Stimulated activated CD8-positive, alpha-beta memory T cell treated with anti-CD3 and anti-CD28 coated beads, Interleukin-15, amount 100 ng/mL, for 24 hours (primary cell): ENCODE results near the gene SREBF2.
"Not testable (repeated sequence)": the region's sequence is repeated elsewhere in the genome, so short reads cannot be mapped to it uniquely, and the experiment has no call there.

Source experiments
- DNase-seq: peaks from one replicate; pipeline ENCODE4 v3.0.0-alpha.2; 2020; ENCODE audit warnings: low read depth

The SREBF2 gene

DNA sequence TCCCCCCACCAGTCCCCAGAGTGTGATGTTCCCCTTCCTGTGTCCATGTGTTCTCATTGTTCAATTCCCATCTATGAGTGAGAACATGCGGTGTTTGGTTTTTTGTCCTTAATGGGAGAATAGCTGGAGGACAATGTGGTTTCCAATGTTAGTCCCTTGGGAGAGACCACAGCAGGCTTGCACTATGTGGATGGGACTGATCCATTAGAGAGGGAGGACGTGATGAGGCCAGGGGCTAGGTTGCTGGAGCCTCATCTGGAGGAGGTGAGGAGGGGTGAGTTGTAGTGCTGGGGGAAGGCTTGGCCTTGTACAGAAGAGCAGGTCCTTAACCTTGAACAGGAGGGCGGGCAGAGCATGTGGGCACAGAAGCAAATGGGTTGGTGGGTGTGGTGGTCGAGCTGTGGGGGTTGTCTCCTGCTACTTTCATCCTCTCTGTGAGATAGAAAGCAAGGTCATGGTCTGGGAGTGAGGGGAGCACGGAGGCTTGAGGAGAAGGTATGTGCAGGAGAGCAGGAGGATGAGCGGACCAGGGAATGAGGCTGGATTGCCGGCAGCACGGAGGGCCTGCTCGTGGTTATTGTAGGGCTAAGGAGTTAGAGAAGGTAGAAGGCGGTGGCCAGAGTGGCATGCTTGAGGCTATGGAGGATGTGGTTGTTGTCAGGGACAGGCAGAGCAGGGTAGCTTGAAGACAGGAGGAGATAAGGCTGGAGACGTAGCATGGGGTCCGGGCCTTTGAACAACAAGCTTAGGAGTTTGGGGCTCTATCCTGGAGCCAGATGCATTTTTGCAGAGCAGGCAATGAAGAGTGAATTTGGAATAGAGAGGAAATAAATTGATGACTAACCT is 11.2 kb upstream of the SREBF2 start:
- DNase-seq: no peak

DNA sequence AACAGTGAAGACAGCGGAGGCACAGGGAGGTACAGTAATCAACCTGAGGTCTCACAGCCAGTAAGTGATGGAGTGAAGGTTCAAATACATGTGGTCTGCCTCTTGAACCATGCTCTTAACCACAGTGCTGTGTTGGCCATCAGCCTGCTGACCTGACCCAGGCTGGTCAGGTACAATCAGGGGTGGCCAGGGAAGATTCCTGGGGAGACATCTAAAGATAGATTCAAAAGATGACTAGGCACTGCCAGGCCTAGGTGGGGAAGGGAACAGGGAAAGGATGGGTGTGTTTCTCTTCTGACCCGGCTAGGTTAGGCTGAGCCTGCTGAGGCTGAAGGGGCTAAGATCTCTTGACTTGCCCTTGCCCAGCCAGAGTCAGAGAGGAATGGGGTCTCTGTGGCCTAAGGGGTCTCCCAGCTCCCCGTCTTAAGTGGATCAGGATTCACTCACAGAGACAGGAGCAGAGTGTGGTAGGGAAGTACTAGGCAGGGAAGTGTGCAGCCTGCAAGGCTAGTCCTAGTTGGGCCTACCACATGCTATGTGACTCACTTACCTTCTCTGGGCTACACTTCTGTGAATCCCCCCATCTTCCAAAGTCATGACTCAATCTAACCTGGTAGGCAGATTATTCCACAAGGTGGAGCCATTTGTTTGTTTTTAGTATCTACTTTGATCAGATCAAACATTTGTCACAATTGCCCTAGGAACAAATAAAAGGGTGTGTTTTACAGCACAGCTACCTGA is 10.4 kb upstream of the SREBF2 start:
- no peak for DNase-seq

DNA sequence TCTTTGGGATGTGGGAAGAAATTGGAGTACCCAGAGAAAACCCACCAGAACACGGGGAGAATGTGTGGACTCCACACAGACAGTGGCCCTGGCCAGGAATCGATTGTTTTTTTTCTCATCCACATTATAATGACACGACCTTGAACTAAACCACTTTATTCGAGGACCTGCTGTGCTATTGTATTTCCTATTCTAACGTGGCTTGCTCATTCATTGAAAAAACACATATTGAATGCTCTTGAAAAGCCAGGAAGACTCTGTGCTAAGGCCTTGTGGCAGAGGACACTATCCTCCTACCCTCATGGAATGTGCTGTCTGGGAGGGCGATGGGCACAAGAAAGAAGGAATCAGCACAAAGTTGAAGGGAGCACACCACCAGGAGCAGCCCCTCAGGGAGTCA is 9.1 kb upstream of the SREBF2 start:
- DNase-seq: no peak

DNA sequence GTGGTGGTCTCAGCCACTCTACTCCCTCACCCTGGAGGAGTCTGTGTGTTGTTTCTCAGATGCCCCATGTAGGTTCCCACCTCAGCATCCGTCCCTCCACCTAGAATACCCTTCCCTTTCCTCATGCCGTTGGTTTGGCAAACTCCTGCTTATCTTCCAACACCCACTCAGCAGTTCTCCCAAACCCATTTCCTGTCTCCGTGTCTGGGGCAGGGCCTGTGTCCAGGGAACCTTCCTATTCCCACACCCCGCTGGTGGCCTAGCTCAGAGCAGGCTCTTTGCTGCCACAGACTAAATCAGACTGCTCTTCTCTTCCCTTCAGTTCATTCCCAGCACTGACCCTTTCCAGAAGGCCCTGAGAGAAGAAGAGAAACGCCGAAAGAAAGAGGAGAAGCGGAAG is 7.5 kb upstream of the SREBF2 start:
- no peak for DNase-seq

DNA sequence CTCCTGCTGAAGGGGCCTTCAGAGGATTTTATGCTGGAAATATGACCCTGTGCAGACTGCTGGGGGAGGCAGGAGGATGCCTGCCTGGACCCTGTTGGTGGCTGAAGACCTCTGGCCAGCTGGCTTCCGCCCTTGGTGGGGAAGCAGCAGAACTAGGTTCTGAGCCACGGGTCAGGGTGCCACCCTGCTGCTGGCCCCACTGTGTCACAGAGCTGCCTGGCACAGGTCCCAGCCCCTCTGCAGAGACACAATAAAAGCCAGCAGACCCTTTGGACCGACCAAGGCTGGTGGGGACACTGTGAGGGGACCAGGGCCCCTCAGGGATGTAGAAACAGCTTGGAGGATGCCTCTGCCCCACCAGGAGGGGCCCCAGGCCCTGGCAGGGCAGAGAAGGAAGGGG is 6.9 kb upstream of the SREBF2 start:
- DNase-seq: no peak

DNA sequence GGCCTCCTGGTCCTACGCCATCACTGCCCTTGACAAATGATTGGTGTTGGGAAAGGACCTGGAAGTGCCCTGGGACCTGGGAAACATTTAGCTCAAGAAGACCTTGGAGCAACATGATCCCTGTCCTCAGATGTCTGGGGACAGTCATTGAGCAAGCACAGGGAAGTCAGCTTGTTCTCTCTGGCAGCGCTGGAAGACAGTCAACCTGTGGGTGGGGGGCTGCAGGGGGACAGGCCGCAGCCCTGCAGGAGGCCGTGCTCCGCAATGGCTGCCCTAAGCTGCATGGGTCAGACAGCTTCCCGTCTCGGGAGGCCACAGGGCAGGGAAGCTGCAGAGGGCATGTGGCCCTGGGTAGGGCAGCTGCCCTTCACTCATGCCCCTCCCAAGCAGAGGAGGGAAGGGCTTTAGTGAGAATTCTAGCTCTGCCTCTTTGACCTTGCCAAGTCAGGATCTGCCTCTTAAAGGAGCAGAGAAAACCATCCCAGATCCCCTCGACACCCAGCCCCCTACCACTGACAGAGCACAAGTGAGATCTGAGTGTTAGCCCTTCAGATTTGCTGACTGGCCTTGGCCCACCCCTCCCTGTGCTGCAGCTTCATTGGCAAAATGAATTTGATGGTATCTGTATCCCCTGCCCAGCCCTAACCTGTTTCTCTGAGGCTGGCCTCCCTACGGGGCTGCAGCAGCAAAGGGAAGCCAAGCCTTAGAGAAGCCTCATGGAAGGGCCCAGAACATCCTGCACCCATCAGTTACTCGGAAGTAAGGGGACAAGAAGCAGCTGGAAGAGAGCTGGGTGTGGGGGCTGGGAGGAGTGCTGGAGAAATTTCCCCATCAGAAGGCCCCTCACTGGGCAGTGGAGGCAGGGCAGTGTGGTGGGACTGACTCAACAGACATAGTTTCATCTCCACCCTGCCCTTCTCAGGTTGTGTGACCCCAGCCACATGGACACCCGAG is 6.2 kb upstream of the SREBF2 start:
- no peak for DNase-seq

DNA sequence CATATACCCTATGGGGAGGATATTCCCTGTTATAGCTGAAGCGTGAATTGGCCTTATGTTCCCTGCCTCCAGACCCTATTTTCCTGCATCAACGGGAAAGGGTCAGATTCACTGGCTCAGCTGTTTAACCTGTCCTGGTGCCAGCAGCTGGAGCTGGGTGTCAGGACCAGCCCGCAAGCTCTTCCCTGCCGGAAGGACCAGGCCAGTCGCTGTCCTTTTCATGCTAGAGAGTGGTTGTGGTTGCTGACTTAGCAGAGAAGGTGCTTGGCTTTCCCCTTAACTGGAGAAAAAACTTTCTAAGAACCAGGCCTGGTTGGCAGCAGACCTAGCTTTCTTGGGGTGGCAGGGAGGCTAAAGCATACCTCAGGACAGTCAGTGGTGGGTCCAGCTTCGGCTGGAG is 5.2 kb upstream of the SREBF2 start:
- DNase-seq: no peak

DNA sequence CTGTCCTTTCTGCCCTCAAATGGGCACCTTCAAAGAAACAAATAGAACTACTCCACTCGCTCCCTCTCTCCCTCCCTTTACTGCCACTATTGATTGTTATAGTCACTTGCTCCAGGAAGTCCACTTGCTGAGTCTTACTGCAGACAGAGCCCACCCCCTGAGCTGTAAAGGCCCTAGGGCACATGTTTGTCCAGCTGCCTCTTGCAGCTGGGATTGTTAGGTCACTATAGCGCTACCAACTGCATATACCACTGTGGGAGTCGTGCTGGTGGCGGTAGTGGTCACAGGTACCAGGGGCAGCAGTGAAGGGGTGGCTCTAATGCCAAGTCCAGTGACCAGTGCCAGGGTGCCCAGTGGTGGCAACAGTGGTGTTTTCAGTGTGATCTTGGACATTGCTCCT is 4.4 kb upstream of the SREBF2 start:
- no peak for DNase-seq

DNA sequence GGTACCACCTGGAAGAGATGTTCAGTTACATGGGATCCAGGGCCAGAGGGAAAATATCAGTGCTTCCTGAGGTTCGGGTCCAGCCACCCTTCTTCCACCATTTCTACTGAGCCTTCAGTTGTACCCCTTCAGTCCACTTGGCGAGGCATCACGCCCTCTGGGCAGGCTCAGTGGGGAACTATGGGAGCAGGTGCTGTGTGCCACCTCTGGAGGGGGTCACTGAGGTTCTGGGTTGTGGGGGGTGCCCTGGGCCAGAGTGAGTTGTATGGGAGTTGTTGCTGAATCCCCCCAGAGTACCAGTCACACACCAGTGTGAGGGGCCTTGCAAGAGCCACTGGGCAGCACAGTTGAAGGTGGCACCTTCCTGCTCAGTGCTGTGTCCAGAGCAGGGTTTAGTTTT is 2.7 kb upstream of the SREBF2 start:
- no peak for DNase-seq

DNA sequence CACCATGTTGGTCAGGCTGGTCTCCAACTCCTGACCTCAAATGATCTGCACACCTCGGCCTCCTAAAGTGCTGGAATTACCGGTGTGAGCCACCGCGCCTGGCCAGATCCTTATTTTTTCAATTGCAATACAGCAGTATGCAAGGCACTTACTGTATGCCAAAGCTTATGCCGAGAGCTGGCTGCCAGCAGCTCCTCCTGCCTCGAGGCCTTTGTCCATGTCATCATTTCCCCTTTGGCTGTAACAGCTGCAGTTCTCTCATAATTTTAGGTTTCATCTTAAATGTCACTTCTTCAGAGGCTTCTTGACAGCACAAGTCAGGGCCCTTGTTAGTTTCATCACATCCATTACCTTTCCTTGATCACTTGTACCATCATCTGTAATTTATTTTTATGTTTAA is 1.5 kb upstream of the SREBF2 start:
- no peak for DNase-seq

DNA sequence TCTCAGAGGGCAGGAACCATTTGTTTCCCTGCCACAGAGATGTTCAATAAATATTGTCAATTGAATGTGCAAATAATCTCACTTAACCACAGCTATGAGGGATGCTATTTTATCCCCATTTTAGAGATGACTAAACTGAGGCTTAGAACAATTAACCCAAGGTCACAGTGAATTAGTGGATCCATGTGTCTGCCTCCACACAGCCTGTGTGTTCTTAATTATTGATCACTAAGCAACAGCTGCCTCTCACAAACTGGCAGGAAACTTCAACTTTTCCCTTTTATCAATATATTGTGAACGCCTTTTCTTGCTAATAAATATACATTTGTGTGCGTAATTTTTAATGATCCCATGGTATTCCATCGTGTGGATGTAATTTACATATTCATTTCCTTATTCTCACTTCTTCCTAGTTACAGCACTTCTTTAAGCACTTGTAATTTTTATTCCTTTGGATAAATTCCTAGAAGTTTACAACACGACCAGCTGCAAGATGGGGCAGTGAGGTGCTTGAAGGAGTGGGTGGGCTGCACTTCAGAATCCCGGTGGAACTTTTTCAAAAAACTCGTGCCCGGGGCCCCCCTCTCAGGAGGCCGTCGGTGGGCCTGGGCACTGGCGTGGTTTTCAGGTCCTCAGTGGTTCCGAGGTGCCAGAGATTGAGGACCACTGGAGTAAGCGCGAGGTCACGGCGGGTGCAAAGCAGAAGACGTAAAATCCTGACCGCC is 915 bp upstream of the SREBF2 start:
- DNase-seq: no peak

DNA sequence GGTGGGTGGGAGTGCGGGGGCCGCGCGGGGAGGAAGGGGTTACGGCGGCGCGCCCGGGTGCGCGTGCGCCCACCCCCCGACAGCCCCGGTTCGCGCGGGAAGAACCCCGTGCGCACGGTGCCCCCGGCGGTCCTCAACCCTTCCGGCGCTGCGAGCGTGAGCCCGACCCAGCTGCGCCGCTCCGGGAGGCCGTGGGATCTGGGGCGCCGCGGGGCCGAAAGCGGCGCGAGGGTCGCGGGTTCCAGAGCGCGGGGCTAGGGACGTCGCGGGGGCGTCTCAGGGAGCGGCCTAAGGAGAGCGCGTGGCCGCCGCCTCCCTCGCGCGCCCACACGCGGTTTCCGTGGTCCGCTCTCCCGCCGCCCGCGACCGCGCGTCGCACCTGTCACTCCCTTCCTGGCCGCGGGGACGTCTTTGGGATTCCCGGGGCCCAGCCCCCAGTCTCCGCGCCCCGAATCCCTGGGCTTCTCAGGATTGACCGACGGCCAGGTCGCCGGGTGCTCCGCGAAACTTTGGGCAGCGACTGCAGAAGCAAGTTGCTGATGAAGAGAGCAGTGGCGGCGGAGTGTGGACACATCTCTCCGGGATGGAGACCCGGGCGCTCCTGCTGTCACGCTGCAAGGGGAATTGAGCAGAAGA is 582 bp downstream of the SREBF2 start:
- peak; percentile 17 for DNase-seq

DNA sequence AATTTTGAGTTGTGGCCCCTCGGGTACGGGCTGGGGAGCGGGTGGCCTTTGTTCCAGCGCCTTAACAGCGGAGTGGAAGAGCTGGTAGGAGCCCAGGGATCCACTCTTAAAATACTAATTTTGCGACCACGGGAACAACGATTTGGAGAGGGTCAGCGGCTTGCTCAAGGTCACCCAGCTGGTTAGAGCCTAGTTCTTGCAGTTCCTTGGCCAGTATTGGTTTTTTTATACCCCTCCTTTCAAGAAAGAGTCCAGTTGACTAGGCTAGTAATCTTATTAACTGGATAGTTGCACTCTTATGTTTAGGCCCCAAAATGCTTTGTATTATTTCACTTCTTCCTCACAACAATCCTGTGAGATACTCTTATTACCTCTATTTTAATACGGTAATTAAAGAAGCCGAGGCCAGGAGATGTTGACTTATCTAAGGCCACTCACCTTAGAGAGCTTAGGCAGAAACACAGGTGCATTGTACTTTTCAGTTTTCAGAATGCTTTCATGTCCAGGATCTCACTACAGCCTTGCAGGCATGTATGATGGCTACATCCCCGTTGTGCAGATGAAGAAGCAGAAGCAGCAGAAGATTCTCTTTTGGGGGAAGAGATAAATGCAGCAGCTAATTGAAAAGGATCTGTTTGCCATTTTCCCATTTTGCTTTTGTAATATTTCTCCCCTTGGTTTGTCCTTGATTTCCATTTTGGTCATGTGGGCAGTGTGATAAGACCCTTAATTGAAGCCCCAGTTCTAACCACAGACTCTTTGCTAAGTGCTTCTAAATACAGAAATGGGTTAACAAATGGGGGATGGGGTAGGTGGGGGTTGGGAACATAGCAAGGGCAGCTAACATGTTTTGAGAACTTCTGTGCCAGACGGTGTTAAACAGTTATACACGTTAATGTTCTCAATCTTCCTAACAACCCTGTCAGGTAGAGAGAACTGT is 1.4 kb downstream of the SREBF2 start:
- DNase-seq: no peak

DNA sequence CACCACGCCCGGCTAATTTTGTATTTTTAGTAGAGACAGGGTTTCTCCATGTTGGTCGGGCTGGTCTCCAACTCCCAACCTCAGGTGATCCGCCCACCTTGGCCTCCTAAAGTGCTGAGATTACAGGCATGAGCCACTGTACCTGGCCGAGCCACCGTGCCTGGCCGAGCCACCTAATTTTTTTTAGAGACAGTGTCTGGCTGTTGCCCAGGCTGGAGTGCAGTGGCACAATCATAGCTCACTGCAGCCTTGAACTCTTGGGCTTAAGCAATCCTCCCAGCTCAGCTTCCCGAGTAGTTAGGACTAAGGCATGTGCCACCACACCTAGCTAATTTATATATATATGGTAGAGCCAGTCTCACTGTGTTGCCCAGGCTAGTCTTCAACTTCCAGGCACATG is 2.6 kb downstream of the SREBF2 start:
- DNase-seq: not testable (repeated sequence)

DNA sequence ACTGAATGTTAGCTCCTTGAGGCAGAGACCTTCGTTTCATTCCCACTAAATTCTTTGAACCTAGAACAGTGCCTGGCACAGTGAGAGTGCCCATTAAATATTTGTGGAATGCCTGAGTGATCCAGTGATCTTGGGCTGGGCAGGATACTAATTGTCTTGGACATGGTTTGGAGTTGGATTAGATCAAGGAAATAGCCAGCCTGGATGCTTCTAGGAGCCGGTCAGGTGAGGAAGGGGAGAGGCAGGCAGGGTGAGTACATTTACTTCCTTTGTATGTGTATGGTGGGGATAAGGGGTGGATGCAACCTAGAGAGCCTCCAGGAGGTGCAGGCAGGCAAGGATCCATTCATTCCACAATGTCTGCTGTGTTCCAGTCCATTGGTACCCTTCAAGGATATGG is 3.6 kb downstream of the SREBF2 start:
- no peak for DNase-seq

DNA sequence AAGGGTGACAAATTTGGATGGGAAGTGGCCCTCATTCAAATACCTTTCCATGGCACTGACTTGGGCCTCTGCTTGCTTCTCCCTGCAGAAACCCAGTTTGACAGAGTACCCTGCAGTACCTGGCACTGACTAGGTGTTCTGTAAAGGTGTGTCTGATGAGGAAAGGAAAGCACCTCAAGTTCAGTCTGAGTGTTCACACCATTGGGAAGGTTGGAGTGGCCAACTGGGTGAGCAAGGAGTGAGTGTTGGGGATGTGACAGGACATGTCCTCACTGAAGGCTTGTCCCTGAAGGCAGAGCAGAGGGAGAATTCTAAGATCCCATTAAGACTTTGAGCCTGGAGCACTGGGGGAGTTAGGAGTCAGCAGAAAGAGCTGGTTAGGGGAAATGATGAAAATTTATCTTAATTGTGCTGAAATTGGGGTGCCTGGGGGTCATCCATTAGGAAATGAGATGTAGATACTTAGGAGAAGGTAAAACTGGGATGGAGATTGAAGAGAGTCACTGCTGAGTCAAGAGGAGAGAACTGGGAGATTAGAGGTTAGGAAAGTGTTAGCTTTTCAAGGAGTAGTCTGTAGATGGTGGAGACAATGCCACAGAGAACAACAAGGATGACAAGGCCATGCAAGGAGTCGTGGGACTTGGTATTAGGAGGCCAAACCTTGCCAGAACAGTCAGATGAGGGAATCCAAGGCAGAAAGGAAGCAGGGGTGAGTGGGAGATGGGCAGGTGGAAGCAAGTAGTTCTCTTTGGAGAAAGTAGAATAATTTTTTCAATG is 6.1 kb downstream of the SREBF2 start:
- no peak for DNase-seq

DNA sequence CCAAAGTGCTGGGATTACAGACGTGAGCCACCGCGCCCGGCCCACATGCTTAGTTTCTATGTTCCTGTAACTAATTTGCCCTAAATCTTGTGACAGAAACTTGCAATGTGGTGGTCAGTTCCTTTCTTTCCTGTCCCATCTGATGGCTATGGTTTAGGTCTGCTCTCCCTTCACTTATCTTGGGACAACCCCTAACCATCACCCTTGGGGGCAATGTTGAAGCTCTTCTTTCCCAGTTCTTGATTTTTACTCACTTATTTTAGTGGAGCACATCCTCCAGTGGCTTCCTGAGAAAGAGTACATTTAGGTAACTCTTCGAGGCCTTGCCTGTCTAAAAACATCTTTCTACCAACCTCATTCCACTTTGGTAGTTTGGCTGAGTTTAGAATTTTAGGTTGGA is 7.3 kb downstream of the SREBF2 start:
- DNase-seq: no peak

DNA sequence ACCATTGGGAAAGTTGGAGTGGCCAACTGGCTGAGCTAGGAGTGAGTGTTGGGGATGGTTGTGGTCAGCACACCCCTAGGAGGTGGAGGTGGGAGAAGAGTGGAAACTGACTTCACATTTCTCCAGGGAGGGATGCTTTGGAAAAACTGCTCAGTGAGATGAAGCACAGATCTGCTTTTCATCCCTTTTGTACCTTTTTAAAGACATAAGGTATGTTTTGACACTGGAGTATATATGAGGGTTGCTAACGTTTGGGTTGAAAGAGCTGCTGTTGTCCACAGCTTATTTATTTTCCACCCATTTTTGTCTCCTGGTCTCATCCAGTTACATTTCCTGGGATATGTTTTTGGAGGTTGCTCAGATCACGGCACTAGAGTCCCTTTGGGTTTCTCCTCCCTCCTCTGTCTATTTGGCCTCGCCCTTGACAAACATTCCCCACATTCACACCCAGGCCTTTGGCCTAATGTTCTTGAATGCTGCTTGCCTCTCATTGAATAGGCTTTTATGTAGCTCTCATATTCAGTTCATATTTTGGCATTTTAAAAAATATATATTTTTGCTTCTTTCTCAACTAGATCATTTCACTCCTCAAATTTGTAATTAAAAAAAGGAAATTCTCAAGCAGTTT is 8.3 kb downstream of the SREBF2 start:
- DNase-seq: no peak
